Activated CD8-positive, alpha-beta memory T cell treated with anti-CD3 and anti-CD28 coated beads, Interleukin-2, amount 50 U/mL, for 4 hours (primary cell): Measurements from ENCODE around the gene SRGAP2B.
"Not testable (repeated sequence)": the region's sequence is repeated elsewhere in the genome, so short reads cannot be mapped to it uniquely, and the experiment has no call there.

Source experiments
- DNase-seq: peaks from one replicate; pipeline ENCODE4 v3.0.0-alpha.2; 2020

SRGAP2B gene

DNA sequence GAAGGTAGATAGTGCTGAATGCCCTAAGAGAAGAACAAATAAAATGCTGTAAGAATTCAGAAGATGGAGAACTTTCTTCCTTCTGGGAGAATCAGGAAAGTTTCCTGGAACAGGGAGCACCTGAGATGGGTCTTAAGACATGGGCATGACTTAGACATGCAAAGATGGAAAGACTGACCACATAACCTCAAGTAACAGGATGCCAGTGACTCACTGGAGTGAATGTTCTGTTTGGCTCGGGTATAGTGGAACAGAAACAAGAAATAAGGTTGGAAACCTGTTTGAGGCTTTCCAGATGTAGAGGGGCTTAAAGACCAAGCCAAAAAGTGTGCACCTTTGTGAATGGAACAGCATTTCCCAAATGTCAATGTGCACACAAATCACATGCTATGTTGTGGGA is 102.2 kb downstream of the SRGAP2B start:
- not testable (repeated sequence) for DNase-seq

DNA sequence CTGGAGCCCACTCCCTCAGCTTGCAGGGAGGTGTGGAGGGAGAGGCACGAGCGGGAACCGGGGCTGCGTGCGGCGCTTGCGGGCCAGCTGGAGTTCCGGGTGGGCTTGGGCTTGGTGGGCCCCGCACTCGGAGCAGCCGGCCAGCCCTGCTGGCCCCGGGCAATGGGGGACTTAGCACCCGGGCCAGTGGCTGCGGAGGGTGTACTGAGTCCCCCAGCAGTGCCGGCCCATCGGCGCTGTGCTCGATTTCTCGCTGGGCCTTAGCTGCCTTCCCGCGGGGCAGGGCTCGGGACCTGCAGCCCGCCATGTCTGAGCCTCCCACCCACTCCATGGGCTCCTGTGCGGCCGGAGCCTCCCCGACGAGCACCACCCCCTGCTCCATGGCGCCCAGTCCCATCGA is 104.5 kb downstream of the SRGAP2B start:
- not testable (repeated sequence) for DNase-seq

DNA sequence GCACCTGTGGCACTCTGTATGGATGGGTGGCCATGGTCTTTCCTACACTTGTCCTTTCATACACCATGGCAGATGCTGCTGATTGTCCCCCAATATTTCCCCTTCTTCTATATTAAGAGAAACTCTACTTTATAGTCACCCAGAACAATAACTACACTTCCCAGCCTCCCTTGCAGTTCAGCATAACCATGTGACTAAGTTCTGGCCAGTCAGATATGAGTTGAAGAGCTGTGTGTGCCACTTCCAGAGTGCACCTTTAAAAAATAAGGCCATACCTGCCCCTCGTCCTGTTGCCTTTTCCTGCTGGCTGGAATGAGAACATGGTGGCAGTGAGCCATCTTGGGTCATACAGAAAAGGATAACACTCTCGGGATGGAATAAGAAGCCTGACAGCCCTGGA is 108.0 kb downstream of the SRGAP2B start:
- DNase-seq: not testable (repeated sequence)

DNA sequence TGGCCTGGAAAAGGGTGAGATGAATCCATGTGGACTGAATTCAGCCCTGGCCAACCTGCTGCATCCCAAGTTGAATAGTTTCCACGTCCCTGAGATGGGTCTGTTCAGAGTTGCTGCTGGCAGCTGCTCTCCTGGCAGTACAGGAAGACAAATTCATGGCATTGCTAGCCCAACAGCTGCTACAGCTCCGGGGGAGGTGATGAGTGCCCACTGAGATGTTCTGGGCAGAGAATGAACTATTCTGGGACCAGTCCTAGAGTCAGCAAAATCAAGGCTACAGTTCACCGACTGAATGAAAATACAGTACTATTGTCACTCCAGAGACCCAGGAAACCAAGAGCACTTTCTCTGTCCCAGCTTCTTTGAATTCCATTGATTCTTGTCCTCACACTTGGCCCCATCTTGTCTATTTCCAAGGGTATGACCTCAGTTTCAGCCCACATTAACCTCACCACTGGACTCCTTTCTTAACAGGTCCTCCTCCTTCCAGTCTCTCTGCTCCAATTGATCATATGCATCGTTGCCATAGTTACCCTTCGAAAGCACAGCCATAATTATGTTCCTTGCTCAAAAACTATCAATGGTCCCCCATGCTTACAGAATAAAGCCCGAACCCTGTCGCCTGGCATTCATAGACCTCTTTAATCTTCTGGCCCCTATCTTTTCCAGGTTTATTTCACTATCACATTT is 108.8 kb downstream of the SRGAP2B start:
- DNase-seq: not testable (repeated sequence)

DNA sequence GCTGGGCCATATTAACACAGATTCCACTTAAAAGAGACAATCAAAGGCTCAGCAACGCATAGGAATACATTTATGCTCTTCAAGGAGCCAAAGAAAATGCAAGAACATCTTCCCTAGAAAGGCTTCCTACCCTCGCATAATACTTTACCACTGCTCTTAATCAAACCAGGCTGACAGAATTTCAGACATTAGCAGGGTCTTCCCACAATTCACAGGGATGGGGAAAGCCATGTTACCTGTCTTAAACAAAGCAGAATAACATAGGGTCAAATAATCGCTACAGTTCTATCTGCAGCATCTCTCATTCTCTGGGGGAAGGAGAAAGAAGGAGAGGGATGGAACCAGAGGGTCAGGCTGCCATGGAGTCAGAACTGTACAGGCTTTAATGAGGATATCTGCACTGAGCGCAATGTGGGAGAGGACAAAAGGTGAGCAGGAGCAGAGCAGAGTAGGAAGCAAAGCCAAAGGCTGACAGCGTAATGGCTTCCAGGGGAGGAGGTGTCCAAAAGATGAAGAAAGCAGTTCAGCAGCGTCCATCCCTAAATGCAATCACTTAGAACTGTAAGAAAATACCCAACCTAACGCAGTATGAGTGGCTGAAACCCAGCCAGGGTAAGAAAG is 109.5 kb downstream of the SRGAP2B start:
- DNase-seq: not testable (repeated sequence)

DNA sequence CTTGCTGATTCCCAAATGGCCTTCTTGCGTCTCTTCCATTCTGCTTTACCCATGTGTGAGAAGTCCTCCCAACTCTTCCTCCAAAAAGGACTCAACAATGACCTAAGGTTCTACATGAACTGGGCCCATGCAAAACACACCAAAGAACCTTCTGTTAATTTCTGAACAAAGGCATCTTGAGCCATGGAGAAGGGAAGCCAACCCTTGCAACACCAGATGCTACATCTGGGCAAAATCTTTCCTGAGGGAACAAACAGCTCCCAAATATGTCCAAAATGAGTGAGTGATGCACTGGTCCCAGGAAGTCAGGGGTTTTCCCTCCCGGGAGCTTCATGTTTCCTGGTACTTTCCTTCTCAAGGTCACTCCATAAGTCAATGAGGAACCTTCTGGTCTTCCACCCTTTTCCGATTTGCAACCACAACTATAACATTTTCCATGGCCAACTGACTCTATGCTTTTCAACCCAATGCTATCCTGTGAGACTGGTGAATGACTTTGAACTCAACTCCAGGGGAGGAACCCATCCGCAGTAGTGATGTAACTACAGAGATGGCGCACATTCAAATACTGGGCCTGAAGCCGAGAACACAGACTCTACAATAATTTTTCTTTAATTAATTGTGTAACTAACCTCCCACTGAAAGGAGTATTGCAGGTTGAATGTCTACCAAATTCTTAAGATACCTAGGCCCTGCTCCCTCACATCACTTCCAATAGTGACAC is 112.2 kb downstream of the SRGAP2B start:
- DNase-seq: not testable (repeated sequence)

DNA sequence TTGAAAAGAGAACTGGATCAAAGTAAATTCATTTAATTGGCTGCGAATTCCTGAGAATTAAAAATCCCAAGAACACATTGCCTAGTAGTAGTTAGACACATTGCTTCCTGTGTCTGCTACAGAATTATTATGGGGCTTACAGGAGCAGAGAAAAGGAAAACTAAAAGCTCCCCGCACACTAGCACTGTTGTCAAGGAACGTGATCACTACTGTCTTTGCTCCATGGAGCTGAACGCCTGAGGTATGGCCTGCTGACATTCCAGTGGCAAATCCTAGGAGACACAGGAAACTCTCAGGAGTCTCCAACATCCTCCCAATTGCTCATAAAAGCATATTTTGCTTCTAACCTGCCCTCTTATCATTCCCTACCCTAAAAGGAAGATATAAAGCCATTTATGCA is 114.0 kb downstream of the SRGAP2B start:
- DNase-seq: not testable (repeated sequence)

DNA sequence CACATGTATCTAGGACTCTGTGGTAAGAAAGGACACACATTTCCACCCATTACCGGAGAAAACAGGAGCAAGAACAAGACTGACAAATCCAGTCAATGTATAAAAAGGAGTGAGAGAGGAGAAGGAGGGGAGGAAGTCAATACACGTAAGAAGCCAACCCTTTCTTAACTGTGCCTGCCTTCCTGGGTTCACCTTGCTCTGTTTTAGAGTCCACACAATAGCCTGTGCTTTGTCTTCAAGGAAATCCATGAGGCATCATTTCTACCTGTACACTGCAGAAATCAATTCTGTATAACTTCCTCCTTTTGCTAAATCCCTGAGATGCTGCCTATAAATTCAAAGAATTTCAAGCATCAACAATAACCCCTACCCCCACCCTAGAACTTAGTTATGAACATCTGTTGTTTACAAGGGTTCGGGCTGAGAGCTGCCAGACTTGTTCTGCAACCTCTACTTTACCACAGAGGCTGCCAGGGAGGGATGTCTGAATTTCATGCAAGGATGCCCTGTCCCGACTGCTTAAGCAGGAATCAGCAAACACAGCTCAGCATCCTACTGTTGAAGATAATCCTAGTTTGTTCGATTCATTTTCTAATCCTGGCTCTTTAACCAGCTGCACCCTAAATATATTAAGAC is 115.0 kb downstream of the SRGAP2B start:
- DNase-seq: not testable (repeated sequence)

DNA sequence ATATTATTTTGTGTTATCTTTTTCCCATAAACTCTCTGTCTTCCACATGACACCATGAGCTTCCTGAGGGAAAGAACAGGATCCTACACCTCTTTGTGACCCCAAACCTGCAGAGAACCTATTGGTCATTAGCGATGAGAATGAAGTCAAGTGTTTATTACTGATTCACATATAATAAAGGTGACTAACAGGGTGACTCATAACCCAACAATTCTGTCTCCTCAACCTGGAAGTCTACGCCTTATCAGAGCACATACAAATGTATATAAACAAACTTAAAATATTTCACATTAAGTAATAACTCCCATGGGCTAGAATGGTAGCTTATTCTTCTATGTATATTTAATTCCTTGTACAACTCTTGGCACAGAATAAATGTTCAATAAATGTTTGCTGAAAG is 117.3 kb downstream of the SRGAP2B start:
- not testable (repeated sequence) for DNase-seq

DNA sequence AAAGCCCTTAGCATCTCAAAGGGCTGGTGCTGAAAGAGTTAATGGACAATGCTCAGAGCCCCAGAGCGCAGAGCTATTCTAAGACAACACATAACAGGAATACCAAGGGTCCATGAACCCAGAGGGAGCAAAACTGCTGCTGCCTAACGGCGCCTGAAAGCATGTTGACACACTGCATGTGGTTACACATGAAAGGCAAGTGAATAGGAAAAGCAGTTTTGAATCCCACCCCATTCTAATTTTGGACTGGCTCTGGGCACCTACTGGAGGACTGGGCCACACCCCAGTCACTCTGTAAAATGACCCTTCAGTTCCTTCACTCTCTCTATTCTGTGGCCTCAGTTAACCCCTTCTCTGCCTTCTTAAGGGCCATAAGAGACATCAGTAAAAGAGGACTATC is 123.2 kb downstream of the SRGAP2B start:
- not testable (repeated sequence) for DNase-seq

DNA sequence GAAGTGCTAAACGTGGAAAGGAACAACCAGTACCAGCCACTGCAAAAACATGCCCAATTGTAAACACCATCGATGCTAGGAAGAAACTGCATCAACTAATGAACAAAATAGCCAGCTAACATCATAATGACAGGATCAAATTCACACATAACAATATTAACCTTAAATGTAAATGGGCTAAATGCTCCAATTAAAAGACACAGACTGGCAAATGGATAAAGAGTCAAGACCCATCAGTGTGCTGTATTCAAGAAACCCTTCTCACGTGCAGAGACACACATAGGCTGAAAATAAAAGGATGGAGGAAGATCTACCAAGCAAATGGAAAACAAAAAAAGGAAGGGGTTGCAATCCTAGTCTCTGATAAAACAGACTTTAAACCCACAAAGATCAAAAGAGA is 128.6 kb downstream of the SRGAP2B start:
- not testable (repeated sequence) for DNase-seq

DNA sequence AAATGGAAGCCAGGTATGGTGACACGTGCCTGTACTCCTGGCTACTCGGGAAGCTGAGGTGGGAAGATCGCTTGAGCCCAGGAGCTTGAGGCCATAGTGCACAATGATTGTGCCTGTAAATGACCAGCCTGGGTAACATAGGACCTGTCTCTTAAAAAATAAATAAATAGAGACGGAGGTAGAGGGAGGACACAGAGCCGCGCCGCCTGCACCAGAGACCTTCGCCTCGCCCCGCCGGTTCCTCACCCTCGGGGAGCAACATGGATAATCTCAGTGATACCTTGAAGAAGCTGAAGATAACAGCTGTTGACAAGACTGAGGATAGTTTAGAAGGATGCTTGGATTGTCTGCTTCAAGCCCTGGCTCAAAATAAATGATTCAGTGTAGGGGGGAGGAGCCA is 130.4 kb downstream of the SRGAP2B start:
- not testable (repeated sequence) for DNase-seq

DNA sequence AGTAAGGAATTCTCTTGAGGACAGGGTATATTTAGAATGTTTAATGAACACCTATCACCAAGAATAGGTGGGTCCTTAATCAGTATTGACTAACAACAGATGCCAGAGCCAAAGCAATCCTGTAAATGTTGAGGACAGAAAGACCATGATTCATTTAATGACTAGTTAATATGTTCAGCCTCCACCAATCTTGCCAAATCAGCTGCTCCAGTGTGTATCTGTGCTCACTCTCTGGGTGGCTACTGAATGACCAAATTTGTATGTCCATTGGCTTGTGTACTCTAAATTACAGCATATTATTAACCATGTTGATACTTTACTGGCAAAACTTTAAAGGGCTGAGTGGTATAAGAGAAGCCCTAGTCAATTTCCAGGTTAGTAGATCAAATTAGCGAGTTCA is 130.9 kb downstream of the SRGAP2B start:
- not testable (repeated sequence) for DNase-seq

DNA sequence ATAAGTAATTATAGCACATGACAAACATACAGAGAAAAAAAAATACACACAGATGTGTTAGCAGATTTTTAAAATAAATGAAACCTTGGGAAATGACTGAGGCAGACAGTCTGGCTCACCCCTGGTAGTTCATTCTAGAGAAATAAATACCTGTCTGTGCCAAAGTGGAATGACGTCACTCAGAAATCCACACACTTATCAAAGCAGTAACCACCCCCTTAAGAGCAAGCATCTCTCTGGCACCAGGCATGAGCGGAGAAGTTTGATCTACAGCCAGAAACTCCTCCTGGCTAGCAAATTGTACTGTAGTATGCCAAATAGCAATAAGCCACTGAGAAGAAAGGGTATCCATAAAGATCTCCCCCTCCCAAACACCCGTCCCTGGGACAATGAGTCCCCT is 131.6 kb downstream of the SRGAP2B start:
- not testable (repeated sequence) for DNase-seq

DNA sequence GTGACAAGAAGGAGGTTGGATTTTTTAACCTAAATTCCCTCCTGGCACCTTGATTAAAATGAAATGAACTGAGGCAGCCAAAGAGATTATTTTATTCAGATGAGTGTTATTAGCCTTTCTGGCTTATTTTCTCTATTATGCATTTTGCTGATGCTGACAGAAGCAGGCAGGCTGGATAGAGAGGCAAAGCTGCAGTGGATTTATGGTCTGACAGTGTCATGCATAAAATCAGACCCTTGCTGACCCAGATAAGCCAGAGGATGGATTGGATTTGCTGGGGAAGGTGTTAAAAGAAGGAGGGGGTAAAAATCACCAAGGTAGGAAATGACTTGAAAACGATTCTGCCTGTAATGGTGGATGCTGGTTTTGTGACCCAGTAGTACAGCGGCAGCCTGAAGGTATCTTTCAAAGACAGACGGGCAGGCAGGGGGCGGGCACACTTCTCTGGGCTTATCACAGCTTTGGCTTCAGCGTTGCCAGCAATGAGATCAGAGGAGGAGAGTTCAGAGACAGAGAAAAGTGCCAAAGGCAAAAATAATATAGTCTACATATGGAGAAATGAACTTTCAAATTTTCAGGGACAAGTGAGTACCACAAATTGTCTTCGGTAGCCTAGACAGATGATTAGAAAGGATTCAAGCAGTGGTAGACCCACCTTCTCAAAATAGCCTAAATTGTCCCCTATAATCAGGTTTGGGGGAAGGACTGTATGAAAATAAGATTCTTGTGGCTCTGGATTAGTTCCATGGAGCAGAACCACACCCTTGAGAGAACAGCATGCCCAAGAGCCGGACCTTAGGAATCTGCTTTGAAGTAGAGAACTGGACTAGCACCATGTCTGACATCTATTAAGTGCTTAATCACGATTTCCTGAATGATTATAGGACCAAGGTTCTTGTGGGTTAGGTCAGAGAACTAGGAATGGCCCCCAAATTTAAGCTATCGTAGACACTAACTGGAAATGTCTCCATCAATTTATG is 133.2 kb downstream of the SRGAP2B start:
- DNase-seq: not testable (repeated sequence)

DNA sequence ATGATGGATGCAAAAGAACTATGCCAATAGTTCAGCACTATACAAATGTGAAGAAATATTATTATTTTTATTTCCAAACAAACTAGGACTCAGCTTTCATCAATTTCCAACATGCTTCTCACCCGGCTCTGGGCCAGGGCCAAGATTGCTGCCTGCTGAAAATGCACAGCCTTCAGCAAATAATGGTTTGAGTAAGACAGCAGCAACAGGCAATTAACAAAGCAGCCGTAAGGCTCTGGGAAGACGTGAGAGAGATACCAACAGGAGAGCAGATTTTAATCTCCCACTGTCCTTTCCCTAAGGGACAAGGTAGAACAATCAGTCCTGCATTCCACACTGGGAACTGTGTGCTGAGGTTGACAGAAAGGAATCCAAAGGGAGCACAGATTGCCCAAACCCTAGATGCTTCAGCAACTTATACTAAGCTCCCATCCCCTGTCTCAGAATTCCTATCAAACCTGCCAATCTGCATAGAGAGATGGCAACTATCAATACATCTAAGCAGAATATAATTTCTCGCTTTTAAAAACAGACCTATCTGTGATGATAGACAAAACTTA is 134.1 kb downstream of the SRGAP2B start:
- DNase-seq: not testable (repeated sequence)

DNA sequence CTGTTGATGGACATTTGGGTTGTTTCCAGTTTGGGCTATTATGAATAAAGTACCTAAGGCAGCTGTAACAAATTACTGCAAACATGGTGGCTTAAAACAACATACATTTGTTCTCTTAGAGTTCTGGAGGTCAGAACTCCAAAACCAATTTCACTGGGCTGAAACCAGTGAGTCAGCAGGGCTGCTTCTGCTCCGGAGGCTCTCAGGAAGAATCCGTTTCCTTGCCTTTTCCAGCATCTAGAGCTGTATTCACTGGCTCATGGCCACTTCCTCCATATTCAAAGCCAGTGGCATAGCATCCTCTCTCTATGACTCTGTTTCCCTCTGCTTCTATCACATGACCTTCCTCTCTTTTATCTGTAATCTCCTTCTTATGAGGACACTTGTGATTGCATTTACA is 146.7 kb downstream of the SRGAP2B start:
- DNase-seq: not testable (repeated sequence)

DNA sequence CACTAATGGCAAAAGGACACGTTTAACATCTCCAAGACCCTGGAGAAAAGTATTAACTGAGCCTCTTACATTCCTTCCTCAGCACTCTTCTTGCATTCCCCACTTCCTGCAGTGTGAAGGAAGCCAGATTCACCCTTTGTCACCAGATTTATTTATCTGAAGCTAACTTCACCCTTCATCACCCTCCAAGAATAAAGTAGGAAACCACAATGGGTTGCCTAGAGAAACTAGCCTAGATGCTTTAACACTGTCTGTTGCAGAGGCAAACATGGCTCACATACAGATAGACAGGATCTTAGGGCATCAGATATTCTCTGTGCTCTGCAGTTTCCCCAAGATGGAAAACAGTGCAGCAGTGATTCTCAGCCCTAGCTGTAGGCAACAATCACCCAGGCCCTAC is 147.6 kb downstream of the SRGAP2B start:
- not testable (repeated sequence) for DNase-seq

DNA sequence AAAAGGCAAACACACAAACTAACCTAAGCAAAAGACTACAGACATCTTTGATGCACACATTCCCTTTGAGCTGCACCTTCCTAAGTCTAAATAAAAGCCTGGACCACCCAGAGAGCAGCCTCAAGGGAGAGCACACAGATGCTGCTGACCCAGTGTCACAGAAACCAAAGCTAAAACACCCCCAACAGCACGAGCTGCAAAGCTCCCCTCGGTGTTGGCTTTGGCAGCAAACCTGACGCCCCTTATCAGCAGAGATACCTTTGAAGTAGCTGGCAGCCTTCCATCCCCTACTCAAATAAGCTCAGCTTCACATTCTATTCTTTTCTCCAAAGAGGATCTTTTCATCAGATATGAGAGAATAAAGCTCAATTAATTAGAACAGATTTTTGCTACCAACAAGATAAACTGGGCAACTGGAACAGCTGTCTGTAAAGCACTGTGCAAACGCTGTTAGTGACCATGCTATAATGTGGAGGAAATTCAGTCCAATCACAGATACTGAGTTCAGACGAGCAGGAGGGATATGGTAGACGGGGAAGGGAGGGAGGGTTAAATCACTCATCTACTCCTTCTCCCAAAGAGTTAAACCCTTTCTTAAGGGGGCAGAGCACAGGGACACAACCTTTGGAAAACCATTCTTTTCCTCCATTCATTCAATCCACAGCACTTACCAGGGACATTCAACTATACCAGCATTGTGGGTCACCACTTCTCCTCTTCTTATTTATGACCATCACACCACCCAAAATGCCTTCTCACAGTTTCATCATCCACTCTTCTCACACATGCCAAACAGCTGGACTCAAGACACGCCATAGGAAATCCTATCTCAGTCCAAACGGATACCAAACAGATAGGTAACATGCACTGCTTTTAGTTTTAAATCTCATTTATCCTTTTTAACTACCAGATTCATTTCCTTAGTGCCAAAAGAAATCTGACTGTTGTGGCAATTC is 148.3 kb downstream of the SRGAP2B start:
- not testable (repeated sequence) for DNase-seq

DNA sequence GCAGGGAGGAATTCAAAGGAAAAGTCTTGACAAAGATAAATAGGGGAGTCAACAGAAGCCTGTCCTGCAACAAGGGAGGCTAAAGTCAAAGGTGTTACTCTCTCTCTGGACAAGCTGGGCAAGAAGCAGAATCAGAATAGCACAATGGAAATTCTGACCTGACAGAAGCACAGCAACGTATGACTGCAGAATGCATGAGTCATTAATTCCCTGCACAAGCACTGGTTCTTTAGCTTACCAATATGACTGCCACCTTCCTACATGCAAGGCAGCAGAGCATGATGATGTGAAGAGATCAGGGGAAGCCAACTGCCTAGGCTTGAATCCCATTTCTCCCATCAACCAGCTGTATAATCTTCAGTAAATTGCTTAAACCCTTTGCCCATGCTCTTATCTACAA is 153.4 kb downstream of the SRGAP2B start:
- DNase-seq: not testable (repeated sequence)

DNA sequence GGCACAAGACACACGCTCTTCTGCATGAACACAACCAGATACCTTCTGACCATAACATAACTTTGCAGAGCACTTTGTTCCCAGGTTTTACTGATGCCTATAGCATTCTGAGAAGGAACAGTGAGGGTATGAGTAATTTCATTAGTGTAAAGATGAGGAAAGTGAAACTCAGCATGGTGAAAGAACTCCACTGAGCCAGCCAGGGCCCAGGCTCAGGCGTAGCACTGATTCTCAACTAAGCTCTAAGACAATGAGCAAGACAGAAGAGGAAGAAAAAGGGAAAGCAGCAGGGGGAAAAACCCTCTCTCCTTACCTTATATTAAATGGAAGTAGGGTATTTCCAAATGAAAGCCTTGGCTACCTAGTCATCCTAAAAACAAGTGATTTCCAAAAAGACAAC is 155.1 kb downstream of the SRGAP2B start:
- DNase-seq: not testable (repeated sequence)
